PC-9 (cell line): ENCODE data around the gene URGCP.

Source experiments
- CTCF ChIP-seq: fragments of 200-600 bp; sonication (generic); conservative IDR thresholded peaks from 2 replicates; pipeline ENCODE4 v1.6.1; 2017; ENCODE audit warnings: mixed run types, antibody characterized with exemption, mild to moderate bottlenecking, moderate library complexity
- EZH2 ChIP-seq: fragments of 200-600 bp; sonication (generic); IDR thresholded peaks from 2 replicates; pipeline ENCODE4 v1.8.0; 2017; ENCODE audit warnings: antibody characterized with exemption, low read depth

- no peak for TF ChIP-seq CTCF
- TF ChIP-seq EZH2: no peak
Measured at GRCh38 chr7:43904533-43905208, 1.7 kb downstream of the URGCP start.
